GM19397 (cell line): ENCODE data around the gene UMPS.

Experiments used
- ATAC-seq: cut with Tn5 transposase; IDR thresholded peaks from one replicate; pipeline ENCODE4 v1.9.1; 2021; ENCODE audit warnings: mild to moderate bottlenecking, moderate library complexity; ENCODE audit not compliant: unreplicated experiment

The UMPS gene

DNA sequence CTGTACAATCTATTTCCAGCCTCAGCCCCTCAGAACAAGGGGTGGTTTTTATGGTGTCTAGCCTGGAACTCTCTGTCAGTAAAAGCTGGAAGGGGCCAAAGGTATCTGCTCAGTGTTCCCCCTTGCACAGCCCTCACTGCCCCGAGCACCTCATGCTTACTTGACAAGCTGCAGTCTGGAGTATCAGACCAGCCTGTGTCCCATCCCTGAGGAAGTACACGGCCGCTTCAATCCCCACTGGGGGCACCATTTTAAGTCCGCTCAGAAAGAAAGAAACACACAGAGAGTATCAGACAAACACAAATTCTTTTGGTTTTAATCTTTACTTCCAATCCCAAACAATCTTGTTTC is 32.4 kb downstream of the UMPS start:
- no peak for ATAC-seq

DNA sequence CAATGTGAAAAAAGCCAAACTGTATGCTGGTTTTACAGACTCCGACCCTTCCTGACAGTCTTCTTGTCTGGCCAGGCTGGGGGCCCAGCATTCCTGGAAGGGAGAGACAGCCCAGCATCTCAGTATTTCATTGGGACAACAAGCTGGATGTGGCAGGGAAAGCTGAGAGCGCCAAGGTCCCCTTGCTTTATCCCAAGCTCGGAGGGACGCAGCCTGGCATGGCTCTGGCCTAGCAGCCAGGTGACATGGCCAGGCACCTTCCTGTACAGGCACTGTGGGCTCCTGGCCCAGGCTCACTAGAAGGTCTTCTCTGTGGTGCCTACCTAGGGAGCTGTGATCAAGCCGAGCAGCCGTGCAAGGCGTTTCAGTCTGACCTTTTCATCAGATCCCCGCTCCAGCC is 33.0 kb downstream of the UMPS start:
- ATAC-seq: no peak

DNA sequence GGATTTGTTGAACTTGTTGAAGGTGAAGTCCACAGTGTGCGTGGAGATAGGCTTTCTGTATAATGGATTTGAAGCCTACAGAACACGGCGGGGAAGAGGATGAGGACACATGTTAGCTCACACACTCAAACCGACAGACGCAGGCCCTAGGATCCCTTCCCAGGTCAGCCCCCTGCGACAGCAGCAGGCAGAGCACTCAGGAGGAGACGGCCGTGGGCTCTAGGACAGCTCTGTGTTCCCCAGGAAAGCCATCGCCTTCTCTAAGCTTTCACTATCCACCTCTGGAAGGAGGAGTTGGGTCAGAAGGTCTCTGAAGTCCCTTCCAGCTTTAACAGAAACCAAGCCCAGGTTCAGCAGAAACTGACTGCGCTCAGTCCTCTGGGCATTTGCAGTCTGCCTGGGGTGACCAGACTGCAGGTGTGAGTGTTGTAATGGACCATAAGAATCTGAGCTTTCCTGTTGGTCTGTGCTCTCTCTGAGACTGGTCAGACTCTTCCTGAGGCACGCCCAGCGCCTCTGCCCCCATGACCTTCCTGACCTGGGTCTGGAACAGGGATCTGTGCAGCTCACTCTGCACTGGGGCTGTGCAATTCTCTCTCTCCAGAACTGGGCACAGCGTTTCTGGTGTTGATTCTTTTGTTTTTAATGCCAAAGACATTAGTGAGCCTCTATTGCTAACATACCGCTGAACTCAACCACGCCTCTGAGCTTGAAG is 33.5 kb downstream of the UMPS start:
- ATAC-seq: no peak

DNA sequence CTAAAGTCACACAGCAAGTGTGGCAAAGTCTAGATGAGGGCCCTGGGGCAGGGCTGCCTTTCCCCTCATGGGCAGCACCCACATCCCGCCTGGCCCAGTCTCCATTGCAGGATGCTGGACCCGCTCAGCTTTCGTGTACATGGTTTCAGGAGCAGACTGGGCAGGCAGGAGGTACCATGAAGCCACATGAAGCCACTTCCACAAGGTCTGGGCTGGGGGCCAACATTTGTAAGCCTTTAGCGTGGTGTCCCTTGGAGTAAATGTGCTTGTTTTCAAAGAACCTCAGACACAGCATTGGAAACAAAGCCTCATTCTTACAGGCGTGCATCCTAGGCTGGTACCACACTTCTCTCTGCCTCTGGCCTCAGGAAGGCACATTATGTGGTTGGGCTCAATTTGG is 34.5 kb downstream of the UMPS start:
- no peak for ATAC-seq

DNA sequence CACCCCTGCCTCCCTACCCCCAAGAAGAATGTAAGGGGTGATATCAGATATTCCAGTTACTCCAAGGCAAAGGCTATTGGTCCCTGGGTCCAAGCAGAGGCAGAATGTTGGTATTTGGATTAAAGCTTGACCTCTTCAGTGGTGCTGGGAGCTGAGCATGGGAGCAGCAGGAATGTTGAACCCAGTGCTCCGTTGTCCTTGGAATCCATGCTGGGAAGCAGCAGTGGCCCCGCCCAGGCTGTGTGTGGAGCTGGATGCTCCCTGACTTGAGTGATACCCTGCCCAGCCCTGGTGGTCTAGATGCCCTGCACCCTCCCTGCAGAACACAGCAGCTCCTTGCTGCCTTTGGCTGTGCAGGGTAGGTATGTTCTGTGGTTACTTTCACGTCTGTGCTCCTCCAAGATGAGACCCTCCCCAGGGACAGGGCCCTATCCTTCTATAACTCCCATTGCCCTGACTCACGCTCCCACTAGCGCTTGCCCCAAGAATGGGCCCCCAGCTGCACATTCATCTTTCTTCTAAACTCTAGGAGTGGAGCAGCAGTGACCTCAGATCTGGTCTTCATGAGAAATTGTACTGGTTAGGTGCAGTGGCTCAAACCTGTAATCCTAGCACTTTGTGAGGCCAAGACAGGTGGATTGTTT is 35.1 kb downstream of the UMPS start:
- no peak for ATAC-seq

DNA sequence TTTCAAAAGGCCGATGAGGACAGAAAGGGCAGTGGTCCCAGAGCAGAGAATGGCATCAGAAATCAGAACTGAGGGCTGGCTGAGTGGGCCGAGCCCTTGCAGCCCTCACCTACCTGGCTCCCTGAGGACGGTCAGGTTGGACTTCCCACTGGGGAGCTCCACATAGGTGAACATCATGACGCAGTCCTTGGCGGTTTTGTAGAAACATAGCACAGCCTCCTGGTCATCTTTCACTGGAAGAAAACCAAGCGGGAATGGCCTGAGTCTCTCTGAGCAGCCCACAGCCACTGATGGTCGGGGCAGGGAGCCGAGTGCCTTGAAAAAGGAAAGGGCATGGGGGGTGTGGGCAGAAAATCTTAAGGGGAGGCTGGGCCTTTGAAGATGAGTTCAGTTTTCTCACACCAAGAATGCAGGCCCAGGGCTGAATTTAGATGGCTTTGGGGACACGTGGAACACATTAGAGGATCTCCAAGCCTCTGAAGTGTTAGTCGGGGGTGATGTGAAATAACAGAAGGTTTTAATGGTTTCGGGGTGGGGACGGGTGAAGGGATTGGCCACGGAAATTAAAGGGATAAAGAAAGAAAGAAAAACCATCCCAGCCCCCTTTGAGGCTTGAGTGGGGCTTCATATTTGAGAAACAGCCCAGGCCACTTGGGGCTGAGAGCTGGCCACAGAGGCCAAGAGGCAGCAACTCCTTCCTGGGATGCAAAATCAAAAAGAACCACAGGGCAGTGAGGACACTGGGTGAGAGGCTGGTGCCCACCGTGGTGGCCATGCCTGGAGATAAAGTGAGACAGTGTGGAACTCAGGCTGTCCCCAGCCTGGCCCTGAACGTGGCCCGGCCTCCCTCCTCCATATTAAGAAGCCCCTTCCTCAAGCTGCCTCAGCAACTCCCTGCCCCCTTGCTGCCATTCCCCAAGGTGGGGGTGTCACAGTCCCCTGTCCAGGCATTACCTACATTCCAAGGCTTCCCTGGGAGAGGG is 36.2 kb downstream of the UMPS start:
- no peak for ATAC-seq

DNA sequence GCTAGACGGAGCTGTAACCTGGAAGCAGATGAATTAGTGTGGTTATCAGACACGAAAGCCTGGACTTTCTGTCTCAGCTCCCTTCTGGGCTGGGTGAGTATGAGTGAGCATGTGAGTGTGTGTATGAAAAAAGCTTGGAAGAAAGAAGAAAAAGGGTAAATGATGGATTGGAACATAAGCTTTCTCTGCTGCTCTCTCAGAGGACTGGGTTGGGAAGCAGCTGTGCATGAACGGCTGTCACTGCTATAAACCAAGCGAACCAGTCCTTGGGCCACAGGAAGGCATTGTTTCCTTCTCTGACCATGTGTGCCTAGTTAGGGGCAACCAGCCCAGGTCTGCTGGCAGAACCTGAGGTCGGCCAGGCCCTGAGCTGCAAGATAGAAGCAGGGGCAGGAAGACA is 37.0 kb downstream of the UMPS start:
- ATAC-seq: no peak

DNA sequence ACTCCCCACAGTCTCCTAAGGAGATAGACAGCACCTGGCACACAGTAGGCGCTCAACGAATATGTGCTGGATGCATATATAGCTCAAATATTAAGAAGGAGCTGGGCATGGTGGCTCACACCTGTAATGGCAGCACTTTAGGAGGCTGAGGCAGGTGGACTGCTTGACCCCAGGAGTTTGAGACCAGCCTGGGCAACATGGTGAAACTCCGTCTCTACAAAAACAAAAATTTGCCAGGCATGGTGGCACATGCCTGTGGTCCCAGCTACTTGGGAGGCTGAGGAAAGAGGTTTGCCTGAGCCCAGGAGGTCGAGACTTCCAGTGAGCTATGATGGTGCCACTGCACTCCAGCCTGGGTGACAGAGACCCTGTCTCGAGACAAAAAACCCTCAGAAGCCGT is 37.4 kb downstream of the UMPS start:
- ATAC-seq: no peak

DNA sequence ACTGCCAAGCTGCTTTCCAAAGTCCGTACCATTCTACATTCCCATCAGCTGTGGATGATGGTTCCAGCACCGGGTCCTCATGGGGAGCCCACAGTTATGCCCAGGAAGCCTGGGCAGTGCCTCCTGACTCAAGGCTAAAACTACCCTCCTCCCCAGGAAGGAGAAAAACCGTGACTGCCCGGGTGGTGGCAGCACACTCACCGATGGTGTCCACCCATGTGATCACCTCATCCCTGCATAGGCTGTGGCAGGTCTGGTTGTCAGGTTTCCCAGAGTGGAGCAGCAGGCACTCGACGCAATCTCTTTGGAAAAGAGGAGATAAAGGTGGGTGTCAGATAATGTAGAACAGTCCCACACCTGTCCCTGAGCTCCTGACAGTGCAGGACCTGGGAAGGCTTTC is 38.6 kb downstream of the UMPS start:
- ATAC-seq: no peak

DNA sequence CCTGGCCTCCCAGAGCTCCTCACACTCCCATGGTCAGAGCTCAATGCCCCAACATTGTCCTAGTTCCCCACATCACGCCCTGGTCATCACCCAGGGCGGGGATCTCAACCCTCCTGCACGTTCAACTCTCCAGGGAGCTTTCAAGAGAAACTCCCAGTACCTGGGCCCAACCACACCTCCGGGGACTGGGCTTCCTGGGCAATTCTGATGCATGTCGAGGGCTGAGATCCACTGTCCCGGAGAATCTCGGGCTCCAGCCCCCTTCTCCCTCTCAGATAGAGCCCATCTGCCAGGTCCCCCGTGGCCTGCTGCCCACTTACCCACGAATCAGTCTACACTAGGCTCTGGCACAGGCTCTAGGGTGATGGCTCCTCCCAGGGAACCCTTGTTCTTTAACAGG is 39.2 kb downstream of the UMPS start:
- ATAC-seq: no peak

DNA sequence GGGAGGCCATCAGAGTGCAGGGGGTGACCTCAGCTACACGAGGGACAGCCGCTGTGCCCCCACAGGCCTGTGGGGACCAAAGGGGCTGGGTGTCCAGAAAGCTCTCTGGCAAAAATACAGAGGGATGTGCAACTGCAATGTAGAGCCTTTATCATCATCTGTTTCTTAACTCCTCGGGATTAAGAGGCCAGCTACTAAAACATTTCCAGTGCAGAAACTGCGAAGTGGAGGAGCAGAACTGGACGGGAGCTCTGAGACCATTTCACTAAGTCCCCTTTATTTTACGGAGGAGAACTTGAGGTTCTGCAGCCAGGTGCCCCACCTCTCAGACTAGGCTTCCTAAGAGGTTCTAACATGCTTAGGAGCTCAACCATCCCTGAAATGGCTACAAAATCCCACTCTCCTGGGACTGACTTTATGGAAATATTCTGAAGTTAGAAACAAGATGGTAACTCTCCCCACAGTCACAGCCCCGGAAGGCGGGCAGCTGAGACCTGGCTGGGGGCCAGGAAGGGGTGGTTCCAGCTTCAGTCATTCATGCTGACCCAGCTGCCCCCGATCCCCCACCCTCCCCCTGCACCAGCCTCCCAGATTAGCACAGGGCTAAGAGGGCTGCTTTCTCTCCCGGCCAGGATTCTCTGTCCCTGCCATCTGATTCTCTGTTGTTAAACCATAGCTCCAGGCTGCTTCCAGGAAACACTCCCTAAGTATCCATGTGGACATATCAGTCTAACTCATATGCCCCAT is 40.3 kb downstream of the UMPS start:
- no peak for ATAC-seq

DNA sequence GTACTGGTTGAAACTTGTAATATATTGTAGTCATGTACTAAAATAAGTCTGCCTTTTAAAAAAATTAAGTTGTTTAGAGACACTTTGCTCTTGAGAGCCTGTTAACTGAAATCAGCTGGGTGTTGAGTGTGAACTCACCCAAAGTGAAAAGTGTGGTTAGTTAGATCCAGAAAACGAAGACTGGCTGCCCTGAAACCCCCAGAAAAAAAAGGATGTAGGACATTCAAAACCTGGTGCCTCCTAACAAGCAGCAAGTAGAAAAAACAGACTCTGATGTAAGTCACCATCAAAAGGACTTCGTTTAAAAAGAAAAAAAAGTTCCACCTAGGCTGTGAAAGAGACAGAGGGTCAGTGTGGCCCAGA is 40.8 kb downstream of the UMPS start:
- no peak for ATAC-seq

DNA sequence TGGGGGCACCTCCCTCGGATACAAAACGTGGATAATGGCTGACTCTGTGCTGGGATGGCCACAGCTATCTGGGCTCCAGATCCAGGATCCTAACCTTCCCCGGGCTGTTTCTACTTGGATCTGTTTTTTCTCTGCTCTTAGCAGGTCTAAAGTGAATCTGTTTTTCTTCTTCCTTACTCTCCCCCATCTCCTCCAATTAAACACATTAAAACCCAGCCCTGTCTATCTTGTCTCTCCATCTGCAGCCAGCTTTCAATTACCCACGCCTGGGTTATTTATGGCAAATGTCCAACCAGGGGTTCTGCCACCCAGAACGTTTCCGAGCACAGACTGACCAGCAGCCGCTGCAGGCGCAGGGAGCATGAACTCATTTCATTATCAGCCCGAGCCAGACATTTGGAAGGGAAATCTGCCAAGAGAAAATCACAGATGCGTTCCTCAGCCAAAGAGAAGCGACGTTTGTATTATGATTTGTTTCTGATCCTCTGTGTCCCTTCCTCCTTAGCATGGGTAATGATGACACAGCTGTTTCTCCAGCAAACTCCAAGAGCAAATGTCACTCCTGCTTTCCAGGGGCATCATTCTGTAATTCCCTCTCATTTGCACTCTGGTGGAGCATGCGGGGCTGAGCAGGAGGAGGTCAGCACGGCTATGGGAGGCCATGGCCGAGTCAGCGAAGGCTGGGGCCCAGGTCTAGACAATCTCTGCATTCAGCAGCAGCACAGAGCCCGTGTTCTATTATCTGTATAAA is 42.0 kb downstream of the UMPS start:
- ATAC-seq: no peak

DNA sequence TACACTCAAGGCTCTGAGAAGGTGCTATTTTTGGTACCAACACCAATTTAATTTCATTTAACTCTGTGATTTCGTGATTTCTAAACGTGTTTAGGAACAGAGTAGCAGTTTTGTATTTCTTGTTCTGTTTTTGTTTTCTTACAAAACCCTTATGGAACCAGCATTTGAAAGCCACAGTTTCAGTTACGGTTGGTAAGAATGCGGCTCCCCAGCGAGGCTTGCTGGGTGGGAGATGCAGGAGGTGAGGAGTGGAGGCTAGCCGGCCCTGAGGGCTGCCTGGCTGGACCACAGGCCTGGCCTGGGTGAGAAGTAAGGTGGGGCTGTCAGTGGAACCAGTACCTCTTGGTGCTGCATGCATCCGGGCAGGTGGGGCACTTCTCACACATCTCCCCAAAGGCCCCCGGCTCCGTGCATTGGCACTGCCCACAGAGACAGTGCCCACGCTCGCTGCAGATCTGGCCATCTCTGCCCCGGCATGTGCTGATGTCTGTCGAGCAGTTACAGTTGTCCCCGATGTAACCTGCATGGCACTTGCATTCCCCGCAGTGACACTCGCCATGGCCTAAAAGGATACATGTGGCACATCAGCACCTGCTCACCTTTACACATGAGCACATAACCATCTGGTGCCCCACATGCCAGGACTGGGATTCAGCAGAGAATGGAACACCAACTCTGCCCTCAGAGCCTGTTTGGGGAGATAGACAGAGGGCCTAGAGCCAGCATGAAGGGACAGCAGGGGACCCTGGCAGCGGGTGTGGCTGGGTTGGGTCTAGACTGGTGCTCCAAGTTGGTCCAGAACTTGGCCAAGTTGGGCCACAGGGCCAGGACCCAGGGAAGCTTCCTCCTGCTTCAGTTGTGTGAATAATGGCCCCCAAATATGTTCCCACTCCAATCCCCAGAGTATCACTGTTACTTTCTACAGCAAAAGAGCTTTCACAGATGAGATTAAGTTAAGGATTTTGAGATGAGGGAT is 43.4 kb downstream of the UMPS start:
- no peak for ATAC-seq

DNA sequence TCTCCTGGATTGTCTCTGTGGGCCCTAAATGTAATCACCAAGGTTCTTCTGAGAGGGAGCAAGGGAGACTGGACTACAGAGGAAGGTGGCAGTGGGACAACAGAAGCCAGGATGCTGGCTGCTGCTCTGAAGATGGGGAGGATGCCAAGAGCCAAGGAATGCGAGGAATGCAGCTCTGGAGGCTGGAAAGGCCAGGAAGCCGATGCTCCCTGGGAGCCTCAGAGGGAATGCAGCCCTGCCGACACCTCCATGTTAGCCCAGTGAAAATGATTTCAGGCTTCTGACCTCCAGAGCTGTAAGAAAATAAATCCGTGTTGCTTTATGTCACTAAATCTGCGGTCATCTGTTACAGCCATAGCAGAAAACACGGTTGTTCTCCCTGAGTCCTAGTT is 44.1 kb downstream of the UMPS start:
- ATAC-seq: no peak

DNA sequence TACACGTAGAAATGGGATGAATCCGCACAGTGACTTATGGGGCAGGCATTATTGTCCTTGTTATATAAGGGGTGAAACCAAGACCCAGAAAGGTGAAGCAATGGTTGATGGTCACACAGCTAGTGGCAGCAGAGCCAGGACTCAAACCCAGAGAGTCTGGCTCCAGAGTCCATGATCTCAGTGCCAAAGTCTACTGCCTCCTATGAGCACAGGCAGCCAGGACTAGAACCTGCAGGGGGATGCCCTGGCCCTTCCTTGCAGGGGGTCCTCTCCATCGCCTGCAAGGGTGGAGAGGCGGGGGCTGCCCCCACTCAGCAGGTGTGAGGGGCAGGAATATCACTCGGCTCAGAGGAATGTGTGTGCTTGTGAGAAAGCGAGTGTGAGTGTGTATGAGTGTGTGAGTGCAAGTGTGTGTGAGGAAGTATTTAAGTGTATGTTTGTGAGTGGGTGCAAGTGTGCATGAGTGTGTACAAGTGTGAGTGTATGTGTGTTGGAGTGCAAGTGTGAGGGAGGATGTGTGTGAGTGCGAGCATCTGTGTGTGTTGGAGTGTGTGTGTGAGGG is 44.7 kb downstream of the UMPS start:
- no peak for ATAC-seq

DNA sequence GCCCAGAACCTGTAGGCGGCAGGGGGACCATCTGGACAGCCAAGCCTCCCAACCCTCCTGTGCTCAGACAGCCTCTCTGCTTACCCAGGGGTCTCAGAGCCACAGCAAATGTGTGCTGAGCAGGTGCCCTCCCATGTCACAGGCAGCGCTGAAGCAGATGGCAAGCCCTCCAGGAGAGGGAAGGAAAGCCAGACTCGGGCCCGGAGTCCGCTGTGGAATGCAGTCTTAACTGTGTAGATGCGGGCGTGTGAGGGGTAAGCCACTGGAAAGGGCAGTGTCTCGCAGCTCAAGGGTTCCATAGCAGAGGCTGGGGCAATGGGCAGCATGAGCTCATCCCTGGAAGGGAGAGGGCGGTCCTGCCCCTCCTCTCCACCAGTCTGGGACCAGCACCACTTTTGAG is 45.6 kb downstream of the UMPS start:
- no peak for ATAC-seq

DNA sequence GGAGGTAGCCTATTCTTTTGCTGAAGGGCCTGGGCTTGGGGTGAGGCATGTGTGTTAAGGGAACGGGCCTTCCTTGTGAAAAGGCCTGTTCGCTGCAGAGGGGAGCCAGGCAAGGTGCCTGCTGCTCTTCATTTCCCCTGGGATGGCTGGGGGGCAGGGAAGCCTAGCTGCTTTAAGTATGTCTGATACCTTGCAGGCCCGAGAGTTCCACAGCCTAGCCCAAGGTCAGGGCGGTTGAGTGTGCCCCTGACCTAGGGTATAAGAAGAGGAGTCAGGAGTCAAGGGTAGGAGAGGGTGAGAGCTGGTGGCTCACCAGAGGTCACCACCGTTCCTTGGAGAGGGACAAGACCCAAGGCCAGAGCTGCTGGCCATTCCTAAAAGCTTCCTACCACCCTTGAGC is 46.6 kb downstream of the UMPS start:
- ATAC-seq: no peak
